GM12878 (cell line): ENCODE results near the gene DENND1A. TPM values are rescaled to one million over a fixed set of nuclear protein-coding genes. Genes with fewer than 3 reads are reported as not detected.
A peak's percentile ranks its signal among the peaks of the same experiment; 100 is the strongest.

Source experiments
- ATAC-seq: fragments of 200-7000 bp; cut with Tn5 transposase; 3 replicates; pipeline ENCODE4 v1.9.1; 2020; ENCODE audit warnings: mild to moderate bottlenecking, moderate library complexity
- BruUV-seq: library from RNA; stranded (reverse); fragments of 400-500 nt; replicated peaks from 2 replicates; lab custom pipeline; 2021; lab: Mats Ljungman, UMichigan
- CTCF ChIA-PET: fragments of 300-600 bp; sonication (Branson Sonifier 250); formaldehyde crosslinking; extraction: SDS; loops from one replicate; lab custom pipeline; 2021; ENCODE audit warnings: inconsistent platforms; lab: Yijun Ruan, JAX
- POLR2A ChIA-PET: fragments of 350-600 bp; formaldehyde crosslinking; extraction: SDS; loops from one replicate; lab custom pipeline; 2021; ENCODE audit warnings: inconsistent platforms; lab: Charles Lee
- RAD21 ChIA-PET: fragments of 300-600 bp; sonication (Branson Sonifier 250); formaldehyde crosslinking; loops from one replicate; lab custom pipeline; 2023; ENCODE audit warnings: antibody characterized with exemption; ENCODE audit not compliant: unreplicated experiment; lab: Charles Lee
- SMC1A ChIA-PET: fragments of 300-600 bp; sonication (Branson Sonifier 250); formaldehyde crosslinking; loops from one replicate; lab custom pipeline; 2023; ENCODE audit not compliant: unreplicated experiment, uncharacterized antibody; lab: Charles Lee
- DNase-seq: peaks from one replicate; pipeline ENCODE4 v3.0.0-alpha.2; 2011; ENCODE audit warnings: low read depth, low spot score
- FAIRE-seq: peaks from 3 replicates; lab custom pipeline; 2011; peaks lifted over from hg19 to GRCh38; lab: Jason Lieb, UNC
- H2AFZ ChIP-seq: 2 replicates; pipeline ENCODE4 v1.6.0; 2011; ENCODE audit warnings: low read depth, low read length, control low read depth; ENCODE audit not compliant: control insufficient read depth
- H3K27ac ChIP-seq: 2 replicates; pipeline ENCODE4 v1.5.1; 2011; ENCODE audit warnings: control low read depth; ENCODE audit not compliant: control insufficient read depth, insufficient read depth
- H3K27me3 ChIP-seq, 2 experiments: replicated peaks in 1 of 2; 2 replicates each; pipeline versions ENCODE4 v1.6.0 to v1.6.1; 2011; ENCODE audit warnings: low read length in 1 of 2; ENCODE audit not compliant: control insufficient read depth in 2 of 2, insufficient read depth in 2 of 2
- H3K36me3 ChIP-seq, 2 experiments: 2 replicates each; pipeline ENCODE4 v1.5.1; 2011; ENCODE audit warnings: low read length in 1 of 2; ENCODE audit not compliant: control insufficient read depth in 2 of 2, insufficient read depth in 2 of 2
- H3K4me1 ChIP-seq: 2 replicates; pipeline ENCODE4 v1.6.1; 2011; ENCODE audit warnings: mild to moderate bottlenecking, low read length, moderate library complexity, mixed read lengths; ENCODE audit not compliant: control insufficient read depth, insufficient read depth
- H3K4me2 ChIP-seq: 2 replicates; pipeline ENCODE4 v1.6.0; 2011; ENCODE audit warnings: control low read depth; ENCODE audit not compliant: control insufficient read depth, insufficient read depth
- H3K4me3 ChIP-seq: fragments of 200-600 bp; sonication (generic); 2 replicates; pipeline ENCODE4 v1.5.1; 2016
- H3K79me2 ChIP-seq: 2 replicates; pipeline ENCODE4 v1.6.0; 2011; ENCODE audit warnings: low read length; ENCODE audit not compliant: control insufficient read depth, insufficient read depth
- H3K9ac ChIP-seq: 2 replicates; pipeline ENCODE4 v1.8.0; 2011; ENCODE audit warnings: low read length, control low read depth, mixed read lengths; ENCODE audit not compliant: control insufficient read depth, insufficient read depth
- H3K9me3 ChIP-seq: replicated peaks from 3 replicates; pipeline ENCODE4 v1.5.1; 2011; ENCODE audit warnings: mild to moderate bottlenecking, low read length; ENCODE audit not compliant: control insufficient read depth, insufficient read depth
- H4K20me1 ChIP-seq: 2 replicates; pipeline ENCODE4 v1.6.0; 2011; ENCODE audit not compliant: control insufficient read depth, insufficient read depth
- ESRRA ChIP-seq: IDR thresholded peaks from 2 replicates; pipeline ENCODE4 v1.6.1; 2012; ENCODE audit warnings: mild to moderate bottlenecking, low read length, improper control_type of control experiment
- EZH2 ChIP-seq: IDR thresholded peaks from 2 replicates; pipeline ENCODE4 v1.6.1; 2012; ENCODE audit warnings: low read depth, mild to moderate bottlenecking, control low read depth, inconsistent platforms, low read length, borderline replicate concordance; ENCODE audit not compliant: control insufficient read depth
- HCFC1 ChIP-seq: fragments of 150-350 bp; IDR thresholded peaks from 2 replicates; pipeline ENCODE4 v1.6.1; 2014; ENCODE audit warnings: low read length
- MTA3 ChIP-seq: IDR thresholded peaks from 2 replicates; pipeline ENCODE4 v1.6.1; 2012; ENCODE audit warnings: low read length, inconsistent platforms, borderline replicate concordance
- NFYB ChIP-seq: IDR thresholded peaks from 2 replicates; pipeline ENCODE4 v1.6.1; 2011; ENCODE audit warnings: low read depth, mild to moderate bottlenecking, low read length, improper control_type of control experiment, moderate library complexity; ENCODE audit not compliant: insufficient read depth
- RCOR1 ChIP-seq: conservative IDR thresholded peaks from 2 replicates; pipeline ENCODE4 v1.6.1; 2012; ENCODE audit warnings: low read depth, low read length, improper control_type of control experiment
- SMAD1 ChIP-seq: fragments of 450-650 bp; IDR thresholded peaks from 2 replicates; pipeline ENCODE4 v1.6.1; 2018; ENCODE audit warnings: mild to moderate bottlenecking, low read depth; ENCODE audit not compliant: partially characterized antibody
- SRF ChIP-seq, 2 experiments: IDR thresholded peaks; 2 replicates each; pipeline ENCODE4 v1.6.1; 2011; ENCODE audit warnings: low read depth in 2 of 2, low read length in 2 of 2, mild to moderate bottlenecking in 1 of 2, moderate library complexity in 1 of 2
- TBL1XR1 ChIP-seq: IDR thresholded peaks from 2 replicates; pipeline ENCODE4 v1.6.1; 2012; ENCODE audit warnings: low read depth, low read length, improper control_type of control experiment
- TCF12 ChIP-seq: IDR thresholded peaks from 2 replicates; pipeline ENCODE4 v1.6.1; 2011; ENCODE audit warnings: low read depth, mild to moderate bottlenecking, low read length
- ZZZ3 ChIP-seq: IDR thresholded peaks from 2 replicates; pipeline ENCODE4 v1.6.1; 2011; ENCODE audit warnings: low read depth; ENCODE audit not compliant: control insufficient read depth, insufficient read length
- WGBS: methylation state at CpG from one replicate; pipeline ENCODE4 v1.1.6; 2016; ENCODE audit warnings: low lambda C conversion rate; ENCODE audit not compliant: insufficient replicate concordance, insufficient coverage; ENCODE audit errors: missing lambda C conversion rate; 5-methylcytosine and 5-hydroxymethylcytosine counted together
- in situ Hi-C: fragments of 300-500 bp; cut with MboI; formaldehyde crosslinking; loops from 9 replicates; pipeline ENCODE4 v1.14.3; 2018; ENCODE audit warnings: mixed read lengths
- intact Hi-C: fragments of 100-400 bp; cut with micrococcal nuclease; formaldehyde crosslinking; loops from one replicate; pipeline ENCODE4 v1.14.2; 2022; ENCODE audit not compliant: unreplicated experiment
- polyA plus RNA-seq, 11 experiments: library from polyadenylated mRNA; depleted of rRNA in 4 of 11; unstranded in 6 of 11; stranded (reverse) in 5 of 11; fragments of >200 nt; fragmentation: Nextera tagmentation in 4 of 11; fragmentation: Illumina TruSeq in 1 of 11; extraction: Ambion mirVana in 4 of 11; extraction: Trizol in 1 of 11; gene quantifications; 1 replicate in 1 of 11; 2 replicates in 10 of 11; pipeline versions ENCODE4 v1.2.1 to v1.2.3, GENCODE V29; 2011 to 2016; ENCODE audit warnings: inconsistent platforms in 2 of 11, missing spikeins in 2 of 11, low read depth in 1 of 11
- total RNA-seq, 4 experiments: library from RNA; depleted of rRNA in 3 of 4; stranded (reverse); fragments of >200 nt in 3 of 4; fragmentation: Illumina TruSeq in 1 of 4; extraction: Trizol in 1 of 4; gene quantifications; 2 replicates each; pipeline versions ENCODE4 v1.2.1 to v1.2.3, GENCODE V29; 2013 to 2021
- TF ChIP-seq, protein P1 (sequence below), 3 experiments: IDR thresholded peaks in 2 of 3; conservative IDR thresholded peaks in 1 of 3; 2 replicates each; pipeline ENCODE4 v1.5.1; 2011; ENCODE audit warnings: low read depth in 3 of 3, low read length in 3 of 3, mild to moderate bottlenecking in 3 of 3, control low read depth in 2 of 3, moderate library complexity in 2 of 3, inconsistent platforms in 1 of 3, mixed read lengths in 1 of 3; ENCODE audit not compliant: control insufficient read depth in 2 of 3, insufficient read depth in 1 of 3; ENCODE audit errors: extremely low read depth in 1 of 3
- TF ChIP-seq, protein P2 (sequence below): IDR thresholded peaks from 2 replicates; pipeline ENCODE4 v1.6.1; 2011; ENCODE audit warnings: borderline replicate concordance, low read depth, mild to moderate bottlenecking, moderate library complexity, mixed read lengths, low read length; ENCODE audit not compliant: insufficient read depth; ENCODE audit errors: extremely low read length
- TF ChIP-seq, protein P3 (sequence below): fragments of 450-650 bp; formaldehyde crosslinking; IDR thresholded peaks from 2 replicates; pipeline ENCODE4 v1.5.0; 2022; ENCODE audit warnings: mild to moderate bottlenecking, missing genetic modification characterization

The DENND1A gene
- total and polyA plus RNA-seq, 10 of the 15 experiments (the other 5 are each of a cell fraction or from before 2014, with no cell fraction given) = 14.1 to 48.6 (median 35.2) TPM

DNA sequence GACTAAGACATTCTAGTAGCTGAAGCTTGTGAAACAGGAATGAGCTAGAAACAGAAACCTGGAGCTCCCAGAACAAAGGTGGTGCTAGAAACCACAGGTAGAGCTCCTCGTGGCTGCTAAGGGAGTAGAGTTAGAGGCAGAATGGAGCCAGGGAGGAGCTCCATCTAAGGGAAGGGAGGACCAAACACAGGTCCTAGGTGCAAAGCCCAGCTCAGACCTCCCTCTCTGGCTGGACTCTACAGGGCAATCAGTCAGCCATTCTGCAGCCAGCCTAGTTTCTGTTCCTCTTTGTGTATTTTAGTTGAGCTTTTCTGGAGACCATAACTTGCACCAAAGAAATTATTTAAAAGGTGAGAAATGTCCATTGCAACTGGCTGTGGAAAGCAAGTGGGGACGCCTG, 503.5 kb downstream of the DENND1A start (continued):
- TF ChIP-seq, protein P1, sequence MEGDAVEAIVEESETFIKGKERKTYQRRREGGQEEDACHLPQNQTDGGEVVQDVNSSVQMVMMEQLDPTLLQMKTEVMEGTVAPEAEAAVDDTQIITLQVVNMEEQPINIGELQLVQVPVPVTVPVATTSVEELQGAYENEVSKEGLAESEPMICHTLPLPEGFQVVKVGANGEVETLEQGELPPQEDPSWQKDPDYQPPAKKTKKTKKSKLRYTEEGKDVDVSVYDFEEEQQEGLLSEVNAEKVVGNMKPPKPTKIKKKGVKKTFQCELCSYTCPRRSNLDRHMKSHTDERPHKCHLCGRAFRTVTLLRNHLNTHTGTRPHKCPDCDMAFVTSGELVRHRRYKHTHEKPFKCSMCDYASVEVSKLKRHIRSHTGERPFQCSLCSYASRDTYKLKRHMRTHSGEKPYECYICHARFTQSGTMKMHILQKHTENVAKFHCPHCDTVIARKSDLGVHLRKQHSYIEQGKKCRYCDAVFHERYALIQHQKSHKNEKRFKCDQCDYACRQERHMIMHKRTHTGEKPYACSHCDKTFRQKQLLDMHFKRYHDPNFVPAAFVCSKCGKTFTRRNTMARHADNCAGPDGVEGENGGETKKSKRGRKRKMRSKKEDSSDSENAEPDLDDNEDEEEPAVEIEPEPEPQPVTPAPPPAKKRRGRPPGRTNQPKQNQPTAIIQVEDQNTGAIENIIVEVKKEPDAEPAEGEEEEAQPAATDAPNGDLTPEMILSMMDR (IDR thresholded peaks at IDR 0.05 in 2 of 3, conservative IDR thresholded peaks at IDR 0.05 in 1 of 3; ENCODE audit: control insufficient read depth in 2 of 3, extremely low read depth in 1 of 3, insufficient read depth in 1 of 3, low read depth in 3 of 3, low read length in 3 of 3) = 0 out of 6 replicates have a peak, but pooled peaks of 2 of the 3 experiments have one; percentile 1 to 8
- TF ChIP-seq RCOR1 (no peak), ESRRA (no peak), SMAD1 (no peak), HCFC1 (no peak)

DNA sequence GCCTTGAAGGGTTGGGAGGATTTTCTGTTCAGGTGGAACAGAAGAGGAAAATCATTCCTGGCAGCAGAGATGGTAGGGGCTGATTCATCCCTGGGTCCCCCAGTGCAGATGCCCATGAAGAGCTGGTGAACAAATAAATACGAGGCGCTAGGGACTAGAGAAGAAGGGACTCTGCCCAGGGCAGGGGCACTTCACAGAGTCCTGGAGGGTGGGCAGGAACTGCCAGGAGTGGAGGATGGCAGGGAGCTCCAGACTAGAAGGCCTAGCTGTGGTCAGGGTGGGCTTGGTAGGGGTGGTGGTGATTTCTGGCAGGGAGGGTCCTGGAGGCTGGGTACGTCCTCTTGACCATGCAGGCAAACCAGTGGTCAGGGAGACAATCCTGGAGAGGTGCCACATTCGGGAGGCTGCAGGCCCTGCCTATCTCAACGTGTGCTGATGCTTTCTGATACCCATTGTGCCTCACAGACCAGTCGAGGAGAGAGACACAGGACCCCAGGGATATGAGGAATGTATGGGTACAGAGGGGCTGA, 504.0 kb downstream of the DENND1A start:
- Histone ChIP-seq H3K27me3 (no peaks in the 10 kb centered on the region), H3K36me3 (peaks cover 4 to 5% of the 10 kb centered on the region in 2 experiments; a peak in 2 of 4 replicates), H3K79me2 (no peaks in the 10 kb centered on the region), H3K9ac (no peak overlapping the region), H3K4me1 (peaks cover 11% of the 10 kb centered on the region), H2AFZ (no peak overlapping the region), H3K4me3 (no peak overlapping the region), H3K9me3 (no peaks in the 10 kb centered on the region; the same call in 2 of the 3 replicates), H3K4me2 (no peak overlapping the region), H4K20me1 (no peaks in the 10 kb centered on the region), H3K27ac (no peak overlapping the region; the same call in 1 of the 2 replicates)
- FAIRE-seq = no peak
- in situ Hi-C loops = no loop called here
- no TSS peak for BruUV-seq
- 73% methylated on average over 6 of the region's 6 CpGs for WGBS
- DNase-seq = no peak
- ChIA-PET CTCF (interaction anchor here (1.1 to 1.2 kb wide), 3 partner anchors 76 to 532 kb away, joined by 3 to 4 read pairs (median 4); no protein-coding TSS in a partner anchor), SMC1A (interaction anchor here (0.9 to 1.9 kb wide), 4 partner anchors 16 to 664 kb away, joined by 3 to 8 read pairs (median 4); no protein-coding TSS in a partner anchor), RAD21 (interaction anchor here (0.9 to 1.1 kb wide), 3 partner anchors 399 to 615 kb away, joined by 3 read pairs; no protein-coding TSS in a partner anchor), POLR2A (no interaction called here)
- TF ChIP-seq MTA3 (no peak), ZZZ3 (no peak), NFYB (no peak), EZH2 (no peak), TCF12 (no peak), SRF (IDR thresholded peaks at IDR 0.05; ENCODE audit: low read depth in 2 of 2, low read length in 2 of 2) (no peak), TBL1XR1 (no peak)
- TF ChIP-seq, protein P2, sequence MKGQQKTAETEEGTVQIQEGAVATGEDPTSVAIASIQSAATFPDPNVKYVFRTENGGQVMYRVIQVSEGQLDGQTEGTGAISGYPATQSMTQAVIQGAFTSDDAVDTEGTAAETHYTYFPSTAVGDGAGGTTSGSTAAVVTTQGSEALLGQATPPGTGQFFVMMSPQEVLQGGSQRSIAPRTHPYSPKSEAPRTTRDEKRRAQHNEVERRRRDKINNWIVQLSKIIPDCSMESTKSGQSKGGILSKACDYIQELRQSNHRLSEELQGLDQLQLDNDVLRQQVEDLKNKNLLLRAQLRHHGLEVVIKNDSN = no peak
- TF ChIP-seq, protein P3, sequence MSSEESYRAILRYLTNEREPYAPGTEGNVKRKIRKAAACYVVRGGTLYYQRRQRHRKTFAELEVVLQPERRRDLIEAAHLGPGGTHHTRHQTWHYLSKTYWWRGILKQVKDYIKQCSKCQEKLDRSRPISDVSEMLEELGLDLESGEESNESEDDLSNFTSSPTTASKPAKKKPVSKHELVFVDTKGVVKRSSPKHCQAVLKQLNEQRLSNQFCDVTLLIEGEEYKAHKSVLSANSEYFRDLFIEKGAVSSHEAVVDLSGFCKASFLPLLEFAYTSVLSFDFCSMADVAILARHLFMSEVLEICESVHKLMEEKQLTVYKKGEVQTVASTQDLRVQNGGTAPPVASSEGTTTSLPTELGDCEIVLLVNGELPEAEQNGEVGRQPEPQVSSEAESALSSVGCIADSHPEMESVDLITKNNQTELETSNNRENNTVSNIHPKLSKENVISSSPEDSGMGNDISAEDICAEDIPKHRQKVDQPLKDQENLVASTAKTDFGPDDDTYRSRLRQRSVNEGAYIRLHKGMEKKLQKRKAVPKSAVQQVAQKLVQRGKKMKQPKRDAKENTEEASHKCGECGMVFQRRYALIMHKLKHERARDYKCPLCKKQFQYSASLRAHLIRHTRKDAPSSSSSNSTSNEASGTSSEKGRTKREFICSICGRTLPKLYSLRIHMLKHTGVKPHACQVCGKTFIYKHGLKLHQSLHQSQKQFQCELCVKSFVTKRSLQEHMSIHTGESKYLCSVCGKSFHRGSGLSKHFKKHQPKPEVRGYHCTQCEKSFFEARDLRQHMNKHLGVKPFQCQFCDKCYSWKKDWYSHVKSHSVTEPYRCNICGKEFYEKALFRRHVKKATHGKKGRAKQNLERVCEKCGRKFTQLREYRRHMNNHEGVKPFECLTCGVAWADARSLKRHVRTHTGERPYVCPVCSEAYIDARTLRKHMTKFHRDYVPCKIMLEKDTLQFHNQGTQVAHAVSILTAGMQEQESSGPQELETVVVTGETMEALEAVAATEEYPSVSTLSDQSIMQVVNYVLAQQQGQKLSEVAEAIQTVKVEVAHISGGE = no peak
- no peak; the same call in 2 of the 3 replicates for ATAC-seq
- intact Hi-C loops = no loop called here
